Cardiac septum (tissue), 1 donor: ENCODE results near the gene TYMP. TPM values are rescaled to one million over a fixed set of nuclear protein-coding genes. Genes with fewer than 3 reads are reported as not detected.

Experiments
- DNase-seq: peaks from one replicate; pipeline ENCODE4 v3.0.0-alpha.2; 2020; ENCODE audit warnings: low spot score
- intact Hi-C: fragments of 100-400 bp; cut with DNase I; formaldehyde crosslinking; loops from one replicate; pipeline ENCODE4 v1.14.0; 2022
- long read RNA-seq: library from polyadenylated mRNA; unstranded; transcript quantifications from one replicate; pipeline ENCODE4 v2.0.0, GENCODE V29; 2021
- total RNA-seq: library from RNA; stranded (reverse); fragmentation: NEBNext Ultra II Directional; extraction: Animal tissue kit (Norgen Biotek cat#: 25700); gene quantifications from one replicate; pipeline ENCODE4 v1.2.1, GENCODE V29; 2021
- donor health status: DM: no; HTN: no; CAD: no.

Gene TYMP
- total RNA-seq: 18.3 TPM
- long read RNA-seq, transcript TYMP-201 (10 exons, 1,630 nt): major isoform, 13 of 81 reads
- long read RNA-seq, transcript TYMP-208 (9 exons, 1,751 nt): minor isoform, 10 of 81 reads
- long read RNA-seq, partial matches to known transcripts: 21 of 81 reads
- long read RNA-seq, other reads (novel, unspliced or antisense): 34 of 81 reads

GRCh38 chr22:50529897-50530579 is at the start of gene TYMP:
TYMP (minus strand) TSS chr22:50530012; CDS start chr22:50529709, 303 bp downstream.
- intact Hi-C loops: loop anchor here (5.0 kb wide), 2 partner anchors 32 to 52 kb away; partner anchors contain the start of genes CHKB and SYCE3
- DNase-seq: peak; percentile 94

GRCh38 chr22:50578776-50579310 is 49.0 kb upstream of the TYMP start:
- intact Hi-C loops: loop anchor here (1.0 kb wide), 1 partner anchor 16 kb away; no protein-coding TSS in a partner anchor

GRCh38 chr22:50577987-50578775 is 48.4 kb upstream of the TYMP start, which contains the start of gene CPT1B:
CPT1B (minus strand) TSS chr22:50578427; CDS start chr22:50577915, 512 bp downstream.
- peak; percentile 83 for DNase-seq
- intact Hi-C loops: loop anchor here (1.0 kb wide), 1 partner anchor 15 kb away; no protein-coding TSS in a partner anchor

More at GRCh38 chr22:50578776-50579310, 49.0 kb upstream of the TYMP start:
- no peak for DNase-seq

- DNase-seq: no peak
- intact Hi-C loops: no loop called here
Observed at GRCh38 chr22:50577697-50577986, 47.8 kb upstream of the TYMP start.

GRCh38 chr22:50576806-50577696 is 47.2 kb upstream of the TYMP start:
- intact Hi-C loops: no loop called here

GRCh38 chr22:50576070-50576469 is 46.3 kb upstream of the TYMP start:
- intact Hi-C loops: no loop called here
- DNase-seq: no peak

More at GRCh38 chr22:50576806-50577696, 47.2 kb upstream of the TYMP start:
- no peak for DNase-seq

GRCh38 chr22:50575426-50575941 is 45.7 kb upstream of the TYMP start:
- intact Hi-C loops: no loop called here
- no peak for DNase-seq

- intact Hi-C loops: no loop called here
- no peak for DNase-seq
Observed at GRCh38 chr22:50574383-50574755, 44.6 kb upstream of the TYMP start.

- intact Hi-C loops: no loop called here
- DNase-seq: no peak
Observed at GRCh38 chr22:50573491-50574382, 43.9 kb upstream of the TYMP start.

- intact Hi-C loops: no loop called here
- no peak for DNase-seq
Observed at GRCh38 chr22:50572965-50573364, 43.2 kb upstream of the TYMP start.

- DNase-seq: no peak
- intact Hi-C loops: no loop called here
Observed at GRCh38 chr22:50571264-50572175, 41.7 kb upstream of the TYMP start.

GRCh38 chr22:50570861-50571260 is 41.0 kb upstream of the TYMP start:
- DNase-seq: no peak
- intact Hi-C loops: no loop called here

GRCh38 chr22:50569896-50570535 is 40.2 kb upstream of the TYMP start:
- intact Hi-C loops: no loop called here
- no peak for DNase-seq

- intact Hi-C loops: no loop called here
- DNase-seq: no peak
Observed at GRCh38 chr22:50569041-50569459, 39.2 kb upstream of the TYMP start.

- no peak for DNase-seq
Observed at GRCh38 chr22:50568626-50569025, 38.8 kb upstream of the TYMP start.

GRCh38 chr22:50567721-50568252 is 38.0 kb upstream of the TYMP start:
- no peak for DNase-seq
- intact Hi-C loops: no loop called here

More at GRCh38 chr22:50568626-50569025, 38.8 kb upstream of the TYMP start:
- intact Hi-C loops: no loop called here
